Activated CD4-positive, alpha-beta T cell treated with anti-CD3 and anti-CD28 coated beads, Interleukin-2, amount 50 U/mL, for 16 hours (primary cell): ENCODE measurements around the gene CROCC2.

Experiments
- DNase-seq: peaks from one replicate; pipeline ENCODE4 v3.0.0-alpha.2; 2020

Gene CROCC2

GRCh38 chr2:240992572-240993291, 86.6 kb downstream of the CROCC2 start:
- no peak for DNase-seq

GRCh38 chr2:240993446-240994170, 87.5 kb downstream of the CROCC2 start:
- no peak for DNase-seq

- no peak for DNase-seq
These were observed 88.2 kb downstream of the CROCC2 start for GRCh38 chr2:240994171-240994896.

GRCh38 chr2:240995041-240996021, 89.2 kb downstream of the CROCC2 start:
- no peak for DNase-seq

- no peak for DNase-seq
These were observed 90.2 kb downstream of the CROCC2 start for GRCh38 chr2:240996161-240996833.

GRCh38 chr2:240996834-240997140, 90.7 kb downstream of the CROCC2 start:
- DNase-seq, result no peak

- DNase-seq, result no peak
These were observed 91.2 kb downstream of the CROCC2 start for GRCh38 chr2:240997141-240997855.

- DNase-seq, result peak; percentile 20
These were observed 91.9 kb downstream of the CROCC2 start, which contains the start of gene SNED1 for GRCh38 chr2:240997856-240998705. TSS of gene SNED1 (plus strand) at chr2:240998618. CDS start at chr2:240998838, 220 bp downstream.

GRCh38 chr2:240998706-240998994, 92.5 kb downstream of the CROCC2 start:
- DNase-seq, result no peak

- no peak for DNase-seq
These were observed 93.1 kb downstream of the CROCC2 start for GRCh38 chr2:240998995-240999791.

GRCh38 chr2:240999873-241000541, 93.9 kb downstream of the CROCC2 start:
- no peak for DNase-seq

- no peak for DNase-seq
These were observed 94.7 kb downstream of the CROCC2 start for GRCh38 chr2:241000831-241001321.

- no peak for DNase-seq
These were observed 95.5 kb downstream of the CROCC2 start for GRCh38 chr2:241001413-241002274.

GRCh38 chr2:241002275-241003046, 96.3 kb downstream of the CROCC2 start:
- no peak for DNase-seq

GRCh38 chr2:241003047-241003360, 96.9 kb downstream of the CROCC2 start:
- no peak for DNase-seq

GRCh38 chr2:241003369-241003768, 97.2 kb downstream of the CROCC2 start:
- no peak for DNase-seq
